ENCODE data around the gene N4BP2. TPM values are rescaled to one million over a fixed set of nuclear protein-coding genes. Genes with fewer than 3 reads are reported as not detected.
"Not testable (repeated sequence)": the region's sequence is repeated elsewhere in the genome, so short reads cannot be mapped to it uniquely, and the experiment has no call there.

Gene N4BP2
- total and polyA plus RNA-seq, 9 donors = 3.5 to 21.3 (median 10.6) TPM

DNA sequence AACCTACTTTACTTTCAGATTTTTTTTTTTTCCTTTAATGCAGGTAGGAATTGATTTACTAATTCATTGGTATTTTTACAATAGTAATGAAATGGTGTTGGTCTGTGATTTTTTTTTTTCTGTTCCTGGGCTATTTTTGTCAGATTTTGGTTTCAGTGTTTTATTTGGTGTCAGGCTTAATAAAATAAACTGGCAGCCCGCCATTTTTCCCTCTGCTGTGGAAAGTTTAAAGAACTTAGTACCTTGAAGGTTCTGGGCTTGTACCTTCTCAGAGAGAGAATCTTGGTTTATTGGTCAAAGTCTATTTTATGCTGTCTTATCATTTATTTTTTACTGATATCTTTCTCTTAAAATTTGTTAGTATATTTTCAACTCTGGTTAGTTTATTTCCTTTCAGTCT, 76.2 kb downstream of the N4BP2 start:
- Histone ChIP-seq H3K36me3 (no peaks in the 10 kb centered on the region), H3K4me1 (ENCODE audit: insufficient read depth) (peaks cover 2% of the 10 kb centered on the region), H3K27ac (no peak overlapping the region), H3K27me3 (no peaks in the 10 kb centered on the region), H3K9me3 (no peaks in the 10 kb centered on the region), H3K4me3 (no peak overlapping the region)
- WGBS, 3 donors = 67 to 91% (median 80%) methylated on average over 1 of the region's 1 CpG
- intact Hi-C loops (cut with DNase I) = no loop called here
- TF ChIP-seq, protein P1, sequence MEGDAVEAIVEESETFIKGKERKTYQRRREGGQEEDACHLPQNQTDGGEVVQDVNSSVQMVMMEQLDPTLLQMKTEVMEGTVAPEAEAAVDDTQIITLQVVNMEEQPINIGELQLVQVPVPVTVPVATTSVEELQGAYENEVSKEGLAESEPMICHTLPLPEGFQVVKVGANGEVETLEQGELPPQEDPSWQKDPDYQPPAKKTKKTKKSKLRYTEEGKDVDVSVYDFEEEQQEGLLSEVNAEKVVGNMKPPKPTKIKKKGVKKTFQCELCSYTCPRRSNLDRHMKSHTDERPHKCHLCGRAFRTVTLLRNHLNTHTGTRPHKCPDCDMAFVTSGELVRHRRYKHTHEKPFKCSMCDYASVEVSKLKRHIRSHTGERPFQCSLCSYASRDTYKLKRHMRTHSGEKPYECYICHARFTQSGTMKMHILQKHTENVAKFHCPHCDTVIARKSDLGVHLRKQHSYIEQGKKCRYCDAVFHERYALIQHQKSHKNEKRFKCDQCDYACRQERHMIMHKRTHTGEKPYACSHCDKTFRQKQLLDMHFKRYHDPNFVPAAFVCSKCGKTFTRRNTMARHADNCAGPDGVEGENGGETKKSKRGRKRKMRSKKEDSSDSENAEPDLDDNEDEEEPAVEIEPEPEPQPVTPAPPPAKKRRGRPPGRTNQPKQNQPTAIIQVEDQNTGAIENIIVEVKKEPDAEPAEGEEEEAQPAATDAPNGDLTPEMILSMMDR (IDR thresholded peaks at IDR 0.05) = no peak
- TF ChIP-seq POLR2A (IDR thresholded peaks at IDR 0.05) (no peak), EP300 (IDR thresholded peaks at IDR 0.05) (no peak)
- no peak for DNase-seq

DNA sequence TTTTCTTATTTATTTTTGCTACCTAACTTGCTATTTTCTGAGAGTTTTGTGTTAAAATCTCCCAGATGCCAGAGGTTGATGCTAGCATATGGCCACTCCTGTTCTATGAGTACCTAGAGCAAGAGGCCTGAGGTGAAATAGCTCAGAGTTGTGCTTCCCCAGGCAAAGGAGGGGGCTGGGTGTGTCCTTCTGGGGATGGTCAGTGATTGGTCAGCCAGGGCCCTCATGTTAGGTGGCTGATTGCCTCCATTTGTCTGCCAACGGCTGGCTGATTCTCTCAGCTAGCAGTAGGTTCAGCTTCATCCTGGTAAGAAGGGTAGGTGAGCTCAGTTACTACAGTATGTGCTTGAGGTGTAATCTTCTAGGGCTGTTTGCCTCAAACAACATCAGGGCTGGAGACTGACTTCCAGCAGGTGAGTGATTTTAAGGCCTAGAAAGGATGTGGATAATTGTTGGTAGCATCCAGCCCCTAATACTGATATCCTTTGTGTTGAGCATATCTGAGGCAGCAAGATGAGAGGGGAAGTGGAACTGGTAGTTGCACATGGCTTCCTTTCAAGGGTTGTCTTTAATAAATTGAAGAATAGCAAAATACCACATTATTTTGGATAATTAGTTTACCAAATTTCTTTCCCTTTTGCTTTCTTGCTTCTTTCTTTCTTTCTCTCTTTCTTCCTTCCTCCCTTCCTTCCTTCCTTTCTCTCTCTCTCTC, 77.7 kb downstream of the N4BP2 start:
- Histone ChIP-seq H3K4me3 (no peak overlapping the region), H3K27ac (no peak overlapping the region), H3K4me1 (ENCODE audit: insufficient read depth) (peaks cover 2% of the 10 kb centered on the region), H3K36me3 (no peaks in the 10 kb centered on the region), H3K9me3 (no peaks in the 10 kb centered on the region), H3K27me3 (no peaks in the 10 kb centered on the region)
- TF ChIP-seq EP300 (IDR thresholded peaks at IDR 0.05) = no peak
- TF ChIP-seq, protein P1 (IDR thresholded peaks at IDR 0.05) = no peak
- TF ChIP-seq POLR2A (IDR thresholded peaks at IDR 0.05) = no peak
- DNase-seq = no peak
- intact Hi-C loops (cut with DNase I) = no loop called here
- 69 to 78% (median 74%) methylated on average over 1 of the region's 1 CpG for WGBS, 3 donors

DNA sequence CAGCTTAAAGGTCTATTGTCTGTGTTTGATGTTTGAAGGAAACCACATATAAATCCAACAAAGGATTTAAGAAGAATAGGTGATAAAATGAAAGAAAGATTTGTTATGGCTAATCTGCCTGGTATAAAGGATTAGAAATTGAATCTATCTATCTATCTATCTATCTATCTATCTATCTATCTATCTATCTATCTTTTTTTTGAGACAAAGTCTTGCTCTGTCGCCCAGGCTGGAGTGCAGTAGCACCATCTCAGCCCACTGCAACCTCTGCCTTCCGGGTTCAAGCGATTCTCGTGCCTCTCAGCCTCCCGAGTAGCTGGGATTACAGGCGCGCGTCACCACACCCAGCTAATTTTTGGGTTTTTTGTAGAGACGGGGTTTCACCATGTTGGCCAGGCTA, 79.6 kb downstream of the N4BP2 start:
- H3K4me3 ChIP-seq; H3K36me3 ChIP-seq; DNase-seq; H3K9me3 ChIP-seq; H3K27ac ChIP-seq; H3K4me1 ChIP-seq (ENCODE audit: insufficient read depth); intact Hi-C loops (cut with DNase I); H3K27me3 ChIP-seq: not testable (repeated sequence)
- 81 to 97% (median 92%) methylated on average over 9 of the region's 9 CpGs for WGBS, 3 donors

DNA sequence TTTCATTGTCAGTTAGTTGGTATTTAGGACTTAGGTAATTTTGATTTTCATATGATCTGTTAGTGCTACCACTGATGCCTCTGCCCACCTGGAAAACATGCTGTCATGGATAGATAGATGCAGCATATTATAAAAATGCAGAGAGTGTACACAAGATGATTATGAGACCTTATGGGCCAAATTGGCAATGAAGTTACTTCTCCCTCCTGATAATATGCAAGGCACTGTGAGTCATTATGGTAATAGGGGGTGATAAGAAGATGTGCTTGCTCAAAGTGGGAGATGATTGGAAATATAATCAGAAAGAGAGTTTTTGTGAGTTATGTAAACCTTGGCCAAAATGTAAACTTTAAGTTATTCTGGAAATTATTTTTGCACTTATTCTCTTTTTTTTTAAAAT, 83.5 kb downstream of the N4BP2 start:
- Histone ChIP-seq H3K36me3 (no peaks in the 10 kb centered on the region), H3K27me3 (no peaks in the 10 kb centered on the region), H3K4me1 (ENCODE audit: insufficient read depth) (no peaks in the 10 kb centered on the region), H3K4me3 (no peak overlapping the region), H3K9me3 (no peaks in the 10 kb centered on the region), H3K27ac (no peak overlapping the region)
- intact Hi-C loops (cut with DNase I) = no loop called here
- DNase-seq = no peak
- TF ChIP-seq, protein P1 (IDR thresholded peaks at IDR 0.05) = no peak
- no peak for TF ChIP-seq EP300 (IDR thresholded peaks at IDR 0.05)
- no peak for TF ChIP-seq POLR2A (IDR thresholded peaks at IDR 0.05)

DNA sequence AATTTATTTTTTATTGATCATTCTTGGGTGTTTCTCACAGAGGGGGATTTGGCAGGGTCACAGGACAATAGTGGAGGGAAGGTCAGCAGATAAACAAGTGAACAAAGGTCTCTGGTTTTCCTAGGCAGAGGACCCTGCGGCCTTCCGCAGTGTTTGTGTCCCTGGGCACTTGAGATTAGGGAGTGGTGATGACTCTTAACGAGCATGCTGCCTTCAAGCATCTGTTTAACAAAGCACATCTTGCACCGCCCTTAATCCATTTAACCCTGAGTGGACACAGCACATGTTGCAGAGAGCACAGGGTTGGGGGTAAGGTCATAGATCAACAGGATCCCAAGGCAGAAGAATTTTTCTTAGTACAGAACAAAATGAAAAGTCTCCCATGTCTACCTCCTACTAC, 83.9 kb downstream of the N4BP2 start:
- H3K9me3 ChIP-seq; H3K4me1 ChIP-seq (ENCODE audit: insufficient read depth); H3K27ac ChIP-seq; DNase-seq; H3K27me3 ChIP-seq; intact Hi-C loops (cut with DNase I); H3K36me3 ChIP-seq; H3K4me3 ChIP-seq: not testable (repeated sequence)
- WGBS, 3 donors = 46 to 73% (median 71%) methylated on average over 4 of the region's 4 CpGs

Data from ovary (tissue), 9 donors.